Stimulated activated naive CD4-positive, alpha-beta T cell (primary cell): Measurements from ENCODE around the gene MARCHF5.
"Not testable (repeated sequence)": the region's sequence is repeated elsewhere in the genome, so short reads cannot be mapped to it uniquely, and the experiment has no call there.

Source experiments
- DNase-seq, 6 experiments: peaks; one replicate each; lab custom pipeline; 2025; lab: John Stamatoyannopoulos, UW

Gene MARCHF5

GRCh38 chr10:92305133-92306072 lies 14.4 kb downstream of the MARCHF5 start:
- no peak for DNase-seq

DNA sequence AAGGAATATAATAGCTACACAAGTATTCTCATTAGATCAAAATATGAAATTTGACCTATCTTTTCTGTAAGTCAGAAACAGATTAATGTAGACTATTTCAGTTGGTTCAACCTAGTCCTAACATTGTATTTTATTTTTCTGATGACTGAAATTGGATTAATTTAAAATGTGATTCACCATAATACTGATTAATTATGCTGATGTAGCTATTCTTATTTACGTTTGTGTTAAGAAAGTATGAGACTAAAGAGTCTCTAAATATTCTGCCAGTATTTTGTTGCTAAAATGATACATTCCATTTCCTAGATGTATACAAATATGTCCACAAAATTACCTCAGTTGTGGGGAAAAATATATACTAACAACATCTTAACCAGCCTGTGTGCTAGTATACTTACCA lies 18.3 kb downstream of the MARCHF5 start:
- no peak for DNase-seq

DNA sequence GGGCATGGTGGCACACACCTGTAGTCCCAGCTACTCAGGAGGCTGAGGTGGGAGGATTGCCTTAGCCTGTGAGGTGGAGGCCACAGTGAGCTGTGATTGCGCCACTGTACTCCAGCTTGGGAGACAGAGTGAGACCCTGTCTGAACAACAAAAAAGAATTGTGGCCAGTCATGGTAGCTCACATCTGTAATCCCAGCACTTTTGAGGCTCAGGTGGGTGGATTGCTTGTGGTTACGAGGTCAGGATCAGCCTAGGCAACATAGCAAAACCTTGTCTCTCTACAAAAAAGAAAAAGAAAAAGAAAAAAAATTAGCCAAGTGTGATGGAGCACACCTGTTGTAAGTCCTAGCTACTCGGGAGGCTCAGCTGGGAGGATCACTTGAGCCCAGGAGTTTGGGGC lies 22.8 kb downstream of the MARCHF5 start:
- no peak for DNase-seq

DNA sequence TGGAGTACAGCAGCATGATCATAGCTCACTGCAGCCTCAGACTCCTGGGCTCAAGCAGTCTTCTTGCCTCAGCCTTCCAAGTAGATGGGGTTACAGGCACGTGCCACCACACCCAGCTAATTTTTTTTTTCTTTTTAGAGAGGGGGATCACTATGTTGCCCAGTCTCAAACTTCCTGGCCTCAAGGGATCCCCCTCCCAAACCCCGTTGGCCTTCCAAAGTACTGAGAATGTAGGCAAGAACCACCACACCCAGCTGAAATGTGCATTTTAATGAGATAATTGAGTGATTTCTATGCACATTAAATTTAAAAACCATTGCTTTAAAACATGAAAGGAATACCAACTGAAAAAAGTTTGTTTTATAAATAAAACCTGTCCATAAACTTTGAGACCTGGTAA lies 25.6 kb downstream of the MARCHF5 start:
- DNase-seq: no peak

DNA sequence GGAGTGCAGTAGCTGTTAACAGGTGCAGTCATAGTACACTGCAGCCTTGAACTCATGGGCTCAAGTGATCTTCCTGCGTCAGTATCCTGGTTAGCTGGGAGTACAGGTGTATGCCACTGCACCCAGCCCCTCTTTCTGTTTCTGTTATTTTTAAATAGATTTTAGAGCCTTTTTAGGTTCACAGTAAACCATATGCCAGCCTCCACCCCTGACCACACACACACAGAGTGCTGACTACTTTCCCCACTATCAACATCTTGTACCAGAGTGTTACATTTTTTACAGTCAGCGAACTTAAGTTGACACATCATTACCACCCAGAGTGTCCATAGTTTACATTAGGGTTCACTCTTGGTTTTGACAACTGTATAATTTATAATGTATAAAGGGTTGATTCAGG lies 32.1 kb downstream of the MARCHF5 start:
- no peak for DNase-seq

- no peak for DNase-seq
These were observed 36.8 kb downstream of the MARCHF5 start for GRCh38 chr10:92327445-92328433.

GRCh38 chr10:92328993-92329392 lies 38.0 kb downstream of the MARCHF5 start:
- no peak for DNase-seq

- not testable (repeated sequence) for DNase-seq
These were observed 39.0 kb downstream of the MARCHF5 start for GRCh38 chr10:92329927-92330326.

DNA sequence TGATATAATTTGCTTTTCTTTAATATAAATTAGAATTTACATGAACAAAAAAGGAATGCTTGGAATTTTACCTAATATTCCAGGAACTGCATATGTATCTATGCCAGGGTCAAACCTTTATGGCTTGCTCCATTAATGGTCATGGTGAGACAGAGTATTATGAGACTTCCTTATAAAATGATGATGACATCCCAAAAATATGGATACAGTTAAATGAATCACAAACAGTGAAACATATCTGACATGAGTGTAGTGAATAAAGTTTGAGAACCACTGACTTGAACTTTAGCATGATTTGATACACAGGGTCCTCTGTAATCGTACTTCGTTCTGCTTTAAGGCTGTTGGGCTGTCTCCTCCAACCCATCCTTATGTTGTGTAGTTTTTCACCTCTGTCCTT lies 51.8 kb downstream of the MARCHF5 start:
- no peak for DNase-seq

GRCh38 chr10:92345575-92345974 lies 54.6 kb downstream of the MARCHF5 start:
- DNase-seq: not testable (repeated sequence)

GRCh38 chr10:92347035-92347676 lies 56.2 kb downstream of the MARCHF5 start:
- not testable (repeated sequence) for DNase-seq

- no peak for DNase-seq
These were observed 59.4 kb downstream of the MARCHF5 start for GRCh38 chr10:92350411-92350810.

GRCh38 chr10:92354587-92354986 lies 63.6 kb downstream of the MARCHF5 start:
- no peak for DNase-seq

DNA sequence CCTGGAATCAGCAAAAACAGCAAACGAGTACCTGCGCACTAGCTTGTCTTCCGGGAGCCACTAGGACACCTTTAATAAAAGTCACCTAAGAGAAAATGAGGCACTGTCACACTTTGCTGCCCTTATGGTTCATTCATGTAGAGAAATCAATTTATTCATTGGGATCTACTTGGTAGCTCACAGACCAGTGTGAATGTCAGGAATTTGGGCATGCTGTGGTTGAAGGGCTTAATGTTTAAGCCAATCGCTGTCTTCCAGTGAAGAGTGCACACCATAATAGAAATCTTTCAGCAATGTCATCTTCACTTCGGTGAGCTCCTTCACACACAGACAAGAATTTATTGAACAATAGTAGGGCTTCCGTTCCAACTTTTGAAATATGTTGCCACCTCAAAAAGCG lies 65.1 kb downstream of the MARCHF5 start:
- no peak for DNase-seq

DNA sequence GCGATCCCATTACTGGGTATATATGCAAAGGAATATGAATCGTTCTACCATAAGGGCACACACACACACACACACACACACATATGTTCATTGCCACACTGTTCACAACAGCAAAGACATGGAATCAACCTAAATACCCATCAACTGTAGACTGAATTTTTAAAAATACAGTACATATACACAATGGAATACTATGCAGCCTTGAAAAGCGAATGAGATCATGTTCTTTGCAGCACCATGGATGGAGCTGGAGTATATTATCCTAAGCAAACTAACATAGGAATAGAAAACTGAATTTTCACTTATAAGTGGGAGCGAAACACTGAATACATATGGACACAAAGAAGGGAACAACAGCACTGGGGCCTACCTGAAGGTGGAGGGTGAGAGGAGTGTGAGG lies 72.5 kb downstream of the MARCHF5 start:
- no peak for DNase-seq

DNA sequence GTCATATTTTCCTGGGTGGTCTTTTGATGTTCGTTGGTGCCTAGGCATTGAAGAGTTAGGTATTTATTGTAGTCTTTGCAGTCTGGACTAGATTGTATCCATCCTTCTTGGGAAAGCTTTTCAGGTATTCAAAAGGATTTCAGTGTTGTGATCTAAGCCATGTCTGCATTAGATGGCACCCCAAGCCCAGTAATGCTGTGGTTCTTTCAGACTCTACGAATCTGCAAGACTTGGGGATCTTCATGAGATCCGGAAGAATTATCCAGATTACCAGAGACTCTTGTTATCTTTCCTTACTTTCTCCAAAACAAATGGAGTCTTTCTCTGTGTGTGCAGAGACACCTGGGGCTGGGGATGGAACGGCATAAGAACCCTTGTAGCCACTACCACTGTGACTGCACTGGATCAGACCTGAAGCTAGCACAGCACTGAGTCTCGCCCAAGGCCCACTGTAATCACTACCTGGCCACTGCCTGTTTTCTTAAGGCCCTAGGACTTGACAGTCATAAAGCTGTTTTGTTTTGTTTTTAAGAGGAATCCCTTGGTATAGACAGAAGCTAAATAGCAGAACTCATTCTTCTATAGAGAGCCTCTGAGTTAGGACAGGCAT lies 75.5 kb downstream of the MARCHF5 start:
- DNase-seq: no peak

- no peak for DNase-seq
These were observed 87.0 kb downstream of the MARCHF5 start for GRCh38 chr10:92377962-92378361.

DNA sequence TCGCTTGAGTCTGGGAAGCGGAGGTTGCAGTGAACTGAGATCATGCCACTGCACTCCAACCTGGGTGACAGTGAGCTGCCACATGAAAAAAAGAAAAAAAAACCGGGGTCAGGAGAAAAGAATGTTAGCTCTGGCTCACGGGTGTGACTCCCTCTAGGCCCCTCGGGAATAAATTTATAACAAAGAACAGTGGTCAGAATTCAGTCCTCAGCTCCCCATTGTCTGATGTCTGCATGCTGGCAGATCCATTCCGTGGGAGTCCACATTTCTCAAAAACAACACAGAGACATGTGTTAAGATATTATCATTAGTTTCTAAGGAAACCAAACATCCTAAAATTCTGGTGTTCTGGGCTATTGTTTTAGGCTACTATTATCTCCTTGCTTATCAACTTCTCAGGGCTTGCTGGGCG lies 90.6 kb downstream of the MARCHF5 start:
- DNase-seq: no peak

DNA sequence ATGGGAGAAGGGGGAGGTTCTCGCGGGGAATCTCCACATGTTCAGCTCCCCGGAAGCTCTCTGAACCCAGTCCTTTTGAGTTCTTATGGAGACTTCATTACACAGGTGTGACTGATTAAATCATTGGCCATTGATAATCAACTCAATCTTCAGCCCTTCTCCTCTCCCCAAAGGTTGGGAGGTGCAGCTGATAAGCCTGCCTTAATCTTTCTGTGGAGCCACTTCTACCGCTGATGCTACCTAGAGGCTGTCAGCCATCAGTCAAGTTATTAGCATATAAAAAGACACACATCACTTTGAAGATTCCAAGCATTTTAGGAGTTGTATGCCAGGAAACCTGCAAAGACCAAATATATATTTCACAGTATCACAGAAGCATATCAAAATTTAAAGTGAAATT lies 91.7 kb downstream of the MARCHF5 start:
- DNase-seq: no peak

DNA sequence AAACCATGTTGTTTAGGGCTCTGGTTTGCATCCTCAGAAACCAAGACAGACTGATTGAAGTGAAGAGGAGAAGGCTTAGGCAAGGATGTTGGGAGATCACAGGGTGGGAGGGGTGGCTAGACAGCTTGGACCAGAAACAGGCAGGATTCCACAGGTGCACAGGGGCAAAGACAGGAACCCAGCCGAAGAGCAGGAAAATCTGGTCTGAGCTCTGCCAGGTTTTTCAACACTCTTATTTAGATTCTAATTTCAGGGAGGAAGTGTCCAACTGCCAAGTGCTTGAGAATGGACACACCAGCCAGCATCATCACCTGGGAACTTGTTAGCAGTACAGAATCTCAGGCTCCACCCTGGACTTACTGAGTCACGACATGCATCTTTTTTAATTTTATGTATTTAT lies 93.8 kb downstream of the MARCHF5 start:
- DNase-seq: no peak

DNA sequence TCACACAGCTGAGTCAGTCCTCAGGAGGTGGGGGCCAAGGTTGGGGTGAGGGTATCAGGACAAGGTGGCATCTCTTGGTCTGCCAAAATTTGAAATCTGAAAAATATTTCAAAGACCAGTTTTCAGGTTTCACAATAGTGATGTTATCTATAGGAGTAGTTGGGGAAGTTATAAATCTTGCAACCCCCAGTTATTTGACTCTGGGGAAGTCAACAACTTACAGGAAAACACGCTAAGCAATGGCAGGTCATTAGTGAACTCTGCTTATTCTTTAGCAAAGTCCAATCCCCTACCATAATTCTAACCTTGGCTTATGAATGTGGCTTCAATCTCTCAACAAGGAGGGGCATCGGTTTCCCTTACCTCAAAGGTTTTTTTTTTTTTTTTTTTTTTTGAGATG lies 94.9 kb downstream of the MARCHF5 start:
- DNase-seq: no peak
